Measurements from ENCODE around the gene MET.

DNA sequence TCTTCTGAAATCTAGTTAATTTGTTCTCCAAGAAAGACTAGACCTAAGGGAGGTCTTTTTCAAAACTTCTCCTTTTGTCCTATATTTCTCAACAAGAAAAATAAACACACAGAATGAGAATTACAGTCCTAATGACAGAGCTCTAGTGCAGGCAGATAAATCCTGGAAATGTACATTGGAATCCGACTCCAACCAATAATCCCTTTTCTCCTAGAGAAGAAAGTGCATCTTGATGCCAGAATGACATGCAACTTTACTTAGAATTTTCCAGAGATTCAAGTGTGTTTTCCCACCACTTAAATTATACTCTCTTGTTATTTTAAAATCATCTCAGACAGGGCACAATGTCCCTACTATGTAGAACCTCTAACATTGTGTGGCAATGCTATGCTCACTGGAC is 68.2 kb downstream of the MET start:
- TF ChIP-seq, protein P1, sequence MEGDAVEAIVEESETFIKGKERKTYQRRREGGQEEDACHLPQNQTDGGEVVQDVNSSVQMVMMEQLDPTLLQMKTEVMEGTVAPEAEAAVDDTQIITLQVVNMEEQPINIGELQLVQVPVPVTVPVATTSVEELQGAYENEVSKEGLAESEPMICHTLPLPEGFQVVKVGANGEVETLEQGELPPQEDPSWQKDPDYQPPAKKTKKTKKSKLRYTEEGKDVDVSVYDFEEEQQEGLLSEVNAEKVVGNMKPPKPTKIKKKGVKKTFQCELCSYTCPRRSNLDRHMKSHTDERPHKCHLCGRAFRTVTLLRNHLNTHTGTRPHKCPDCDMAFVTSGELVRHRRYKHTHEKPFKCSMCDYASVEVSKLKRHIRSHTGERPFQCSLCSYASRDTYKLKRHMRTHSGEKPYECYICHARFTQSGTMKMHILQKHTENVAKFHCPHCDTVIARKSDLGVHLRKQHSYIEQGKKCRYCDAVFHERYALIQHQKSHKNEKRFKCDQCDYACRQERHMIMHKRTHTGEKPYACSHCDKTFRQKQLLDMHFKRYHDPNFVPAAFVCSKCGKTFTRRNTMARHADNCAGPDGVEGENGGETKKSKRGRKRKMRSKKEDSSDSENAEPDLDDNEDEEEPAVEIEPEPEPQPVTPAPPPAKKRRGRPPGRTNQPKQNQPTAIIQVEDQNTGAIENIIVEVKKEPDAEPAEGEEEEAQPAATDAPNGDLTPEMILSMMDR (IDR thresholded peaks at IDR 0.05; ENCODE audit: poor library complexity, severe bottlenecking): no peak
- no peak for TF ChIP-seq RAD21 (conservative IDR thresholded peaks at IDR 0.05)
- no peak for TF ChIP-seq MXI1 (conservative IDR thresholded peaks at IDR 0.05; ENCODE audit: poor library complexity, severe bottlenecking)
- no peak for TF ChIP-seq EP300 (conservative IDR thresholded peaks at IDR 0.05; ENCODE audit: poor library complexity, severe bottlenecking)
- TF ChIP-seq POLR2AphosphoS5 (IDR thresholded peaks at IDR 0.05): no peak
- TF ChIP-seq, protein P2, sequence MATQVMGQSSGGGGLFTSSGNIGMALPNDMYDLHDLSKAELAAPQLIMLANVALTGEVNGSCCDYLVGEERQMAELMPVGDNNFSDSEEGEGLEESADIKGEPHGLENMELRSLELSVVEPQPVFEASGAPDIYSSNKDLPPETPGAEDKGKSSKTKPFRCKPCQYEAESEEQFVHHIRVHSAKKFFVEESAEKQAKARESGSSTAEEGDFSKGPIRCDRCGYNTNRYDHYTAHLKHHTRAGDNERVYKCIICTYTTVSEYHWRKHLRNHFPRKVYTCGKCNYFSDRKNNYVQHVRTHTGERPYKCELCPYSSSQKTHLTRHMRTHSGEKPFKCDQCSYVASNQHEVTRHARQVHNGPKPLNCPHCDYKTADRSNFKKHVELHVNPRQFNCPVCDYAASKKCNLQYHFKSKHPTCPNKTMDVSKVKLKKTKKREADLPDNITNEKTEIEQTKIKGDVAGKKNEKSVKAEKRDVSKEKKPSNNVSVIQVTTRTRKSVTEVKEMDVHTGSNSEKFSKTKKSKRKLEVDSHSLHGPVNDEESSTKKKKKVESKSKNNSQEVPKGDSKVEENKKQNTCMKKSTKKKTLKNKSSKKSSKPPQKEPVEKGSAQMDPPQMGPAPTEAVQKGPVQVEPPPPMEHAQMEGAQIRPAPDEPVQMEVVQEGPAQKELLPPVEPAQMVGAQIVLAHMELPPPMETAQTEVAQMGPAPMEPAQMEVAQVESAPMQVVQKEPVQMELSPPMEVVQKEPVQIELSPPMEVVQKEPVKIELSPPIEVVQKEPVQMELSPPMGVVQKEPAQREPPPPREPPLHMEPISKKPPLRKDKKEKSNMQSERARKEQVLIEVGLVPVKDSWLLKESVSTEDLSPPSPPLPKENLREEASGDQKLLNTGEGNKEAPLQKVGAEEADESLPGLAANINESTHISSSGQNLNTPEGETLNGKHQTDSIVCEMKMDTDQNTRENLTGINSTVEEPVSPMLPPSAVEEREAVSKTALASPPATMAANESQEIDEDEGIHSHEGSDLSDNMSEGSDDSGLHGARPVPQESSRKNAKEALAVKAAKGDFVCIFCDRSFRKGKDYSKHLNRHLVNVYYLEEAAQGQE (IDR thresholded peaks at IDR 0.05; ENCODE audit: borderline replicate concordance): no peak
- TF ChIP-seq TAF1 (IDR thresholded peaks at IDR 0.05; ENCODE audit: low read depth): no peak
